Suprapubic skin (tissue), 4 donors: ENCODE data around the gene OSMR.

Experiments
- EP300 ChIP-seq: sonication (generic); formaldehyde crosslinking; IDR thresholded peaks from one replicate; pipeline ENCODE4 v1.6.1; 2017; ENCODE audit warnings: antibody characterized with exemption
- POLR2A ChIP-seq, 2 donors: fragments of 450-650 bp; IDR thresholded peaks; one replicate each; pipeline ENCODE4 v1.6.1; 2017; ENCODE audit warnings: antibody characterized with exemption in 2 of 2, mild to moderate bottlenecking in 2 of 2, moderate library complexity in 2 of 2
- POLR2AphosphoS5 ChIP-seq, 3 donors: sonication (generic); formaldehyde crosslinking; IDR thresholded peaks; one replicate each; pipeline ENCODE4 v1.6.1; 2017; ENCODE audit warnings: antibody characterized with exemption in 3 of 3
- TF ChIP-seq, protein P1 (sequence below), 2 donors: fragments of 200-600 bp in 1 of 2; fragments of 450-650 bp in 1 of 2; sonication (generic) in 1 of 2; IDR thresholded peaks; one replicate each; pipeline ENCODE4 v1.5.1; 2016 to 2019; ENCODE audit warnings: antibody characterized with exemption in 2 of 2, mild to moderate bottlenecking in 1 of 2, moderate library complexity in 1 of 2

DNA sequence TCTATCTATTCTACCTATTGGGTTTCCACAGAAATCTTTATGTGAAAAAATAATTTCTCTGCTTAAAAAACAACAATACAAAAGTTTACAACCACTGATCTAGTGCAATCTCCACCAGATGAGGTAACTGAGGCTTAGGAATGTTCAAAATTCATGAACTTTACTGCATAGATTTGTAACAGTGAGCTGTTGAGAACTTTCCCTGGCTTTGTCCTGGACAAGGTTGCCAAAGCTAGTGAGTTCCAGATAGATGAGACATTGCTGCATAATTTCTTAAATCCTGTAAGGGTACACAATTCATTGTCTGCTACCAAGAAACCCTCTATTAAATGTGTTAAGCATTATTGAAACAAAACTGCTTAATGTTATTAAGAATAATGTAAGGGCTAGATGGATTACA, 102.7 kb downstream of the OSMR start:
- TF ChIP-seq, protein P1, sequence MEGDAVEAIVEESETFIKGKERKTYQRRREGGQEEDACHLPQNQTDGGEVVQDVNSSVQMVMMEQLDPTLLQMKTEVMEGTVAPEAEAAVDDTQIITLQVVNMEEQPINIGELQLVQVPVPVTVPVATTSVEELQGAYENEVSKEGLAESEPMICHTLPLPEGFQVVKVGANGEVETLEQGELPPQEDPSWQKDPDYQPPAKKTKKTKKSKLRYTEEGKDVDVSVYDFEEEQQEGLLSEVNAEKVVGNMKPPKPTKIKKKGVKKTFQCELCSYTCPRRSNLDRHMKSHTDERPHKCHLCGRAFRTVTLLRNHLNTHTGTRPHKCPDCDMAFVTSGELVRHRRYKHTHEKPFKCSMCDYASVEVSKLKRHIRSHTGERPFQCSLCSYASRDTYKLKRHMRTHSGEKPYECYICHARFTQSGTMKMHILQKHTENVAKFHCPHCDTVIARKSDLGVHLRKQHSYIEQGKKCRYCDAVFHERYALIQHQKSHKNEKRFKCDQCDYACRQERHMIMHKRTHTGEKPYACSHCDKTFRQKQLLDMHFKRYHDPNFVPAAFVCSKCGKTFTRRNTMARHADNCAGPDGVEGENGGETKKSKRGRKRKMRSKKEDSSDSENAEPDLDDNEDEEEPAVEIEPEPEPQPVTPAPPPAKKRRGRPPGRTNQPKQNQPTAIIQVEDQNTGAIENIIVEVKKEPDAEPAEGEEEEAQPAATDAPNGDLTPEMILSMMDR (IDR thresholded peaks at IDR 0.05), result no peak
- TF ChIP-seq POLR2AphosphoS5 (IDR thresholded peaks at IDR 0.05), result no peak
- TF ChIP-seq POLR2A (IDR thresholded peaks at IDR 0.05), result no peak
- no peak for TF ChIP-seq EP300
